Nucleus accumbens (tissue), 56 donors: ENCODE results near the gene HECTD3.

Source experiments
- DNase-seq, 56 donors: peaks; one replicate each; lab custom pipeline; 2025; lab: John Stamatoyannopoulos, UW

The HECTD3 gene

GRCh38 chr1:45010855-45011811 is at the start of gene HECTD3:
TSS of gene HECTD3 (minus strand) at chr1:45011324. CDS start at chr1:45011257, 67 bp downstream.
- peak; percentile 29 to 90 (median 72) for DNase-seq

- no peak for DNase-seq
These were observed 48.7 kb upstream of the HECTD3 start for GRCh38 chr1:45059829-45060228.

- DNase-seq, result no peak
These were observed 46.4 kb upstream of the HECTD3 start for GRCh38 chr1:45057542-45057941.

- DNase-seq, result no peak
These were observed 40.1 kb upstream of the HECTD3 start for GRCh38 chr1:45051005-45051772.

GRCh38 chr1:45047032-45047431 is 35.9 kb upstream of the HECTD3 start:
- no peak for DNase-seq

- no peak for DNase-seq
These were observed 33.8 kb upstream of the HECTD3 start for GRCh38 chr1:45044916-45045315.

GRCh38 chr1:45043094-45043493 is 32.0 kb upstream of the HECTD3 start:
- DNase-seq, result no peak

GRCh38 chr1:45040297-45040696 is 29.2 kb upstream of the HECTD3 start:
- DNase-seq, result no peak

- DNase-seq, result no peak
These were observed 27.7 kb upstream of the HECTD3 start for GRCh38 chr1:45038661-45039364.

GRCh38 chr1:45038240-45038639 is 27.1 kb upstream of the HECTD3 start:
- DNase-seq, result no peak

- DNase-seq, result no peak
These were observed 26.3 kb upstream of the HECTD3 start for GRCh38 chr1:45037456-45037855.

- DNase-seq, result no peak
These were observed 24.6 kb upstream of the HECTD3 start for GRCh38 chr1:45035631-45036301.

- no peak for DNase-seq
These were observed 22.2 kb upstream of the HECTD3 start for GRCh38 chr1:45033356-45033755.

- DNase-seq, result no peak
These were observed 21.7 kb upstream of the HECTD3 start for GRCh38 chr1:45032837-45033236.

GRCh38 chr1:45026446-45026845 is 15.3 kb upstream of the HECTD3 start:
- DNase-seq, result no peak

- DNase-seq, result no peak
These were observed 12.5 kb upstream of the HECTD3 start for GRCh38 chr1:45023663-45024062.

GRCh38 chr1:45018599-45019230 is 7.6 kb upstream of the HECTD3 start:
- DNase-seq, result peak in 38 of 56 donors; percentile 4 to 67 (median 30)

- no peak for DNase-seq
These were observed 5.6 kb upstream of the HECTD3 start for GRCh38 chr1:45016767-45017166.

- no peak for DNase-seq
These were observed 5.1 kb upstream of the HECTD3 start for GRCh38 chr1:45016090-45016697.
